ENCODE data around the gene EGFR. TPM values are rescaled to one million over a fixed set of nuclear protein-coding genes. Genes with fewer than 3 reads are reported as not detected.
A peak's percentile ranks its signal among the peaks of the same experiment; 100 is the strongest.

EGFR gene
- total RNA-seq, result 10 to 100 TPM in 1 of 8 experiments, 1 to 10 TPM in 6, under 1 TPM in 1; 0.81 to 22.6 (median 3.6) TPM

DNA sequence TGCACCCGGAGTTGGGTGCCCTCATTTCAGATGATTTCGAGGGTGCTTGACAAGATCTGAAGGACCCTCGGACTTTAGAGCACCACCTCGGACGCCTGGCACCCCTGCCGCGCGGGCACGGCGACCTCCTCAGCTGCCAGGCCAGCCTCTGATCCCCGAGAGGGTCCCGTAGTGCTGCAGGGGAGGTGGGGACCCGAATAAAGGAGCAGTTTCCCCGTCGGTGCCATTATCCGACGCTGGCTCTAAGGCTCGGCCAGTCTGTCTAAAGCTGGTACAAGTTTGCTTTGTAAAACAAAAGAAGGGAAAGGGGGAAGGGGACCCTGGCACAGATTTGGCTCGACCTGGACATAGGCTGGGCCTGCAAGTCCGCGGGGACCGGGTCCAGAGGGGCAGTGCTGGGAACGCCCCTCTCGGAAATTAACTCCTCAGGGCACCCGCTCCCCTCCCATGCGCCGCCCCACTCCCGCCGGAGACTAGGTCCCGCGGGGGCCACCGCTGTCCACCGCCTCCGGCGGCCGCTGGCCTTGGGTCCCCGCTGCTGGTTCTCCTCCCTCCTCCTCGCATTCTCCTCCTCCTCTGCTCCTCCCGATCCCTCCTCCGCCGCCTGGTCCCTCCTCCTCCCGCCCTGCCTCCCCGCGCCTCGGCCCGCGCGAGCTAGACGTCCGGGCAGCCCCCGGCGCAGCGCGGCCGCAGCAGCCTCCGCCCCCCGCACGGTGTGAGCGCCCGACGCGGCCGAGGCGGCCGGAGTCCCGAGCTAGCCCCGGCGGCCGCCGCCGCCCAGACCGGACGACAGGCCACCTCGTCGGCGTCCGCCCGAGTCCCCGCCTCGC is at the start of gene EGFR:
Gene EGFR, plus strand, starts transcription at position 657 of the 830 bp plus-strand sequence. CDS start 261 bp downstream, outside the sequence.
- Histone ChIP-seq H3K27ac (peak within 1 kb of the TSS in 1 of 2 donors; percentile 43), H3K4me3 (peak within 1 kb of the TSS; percentile 46 to 86 (median 75)), H3K4me1 (replicated peaks in 1 of 2) (peaks cover 0 to 3% of the 10 kb centered on the region in 2 donors)
- in situ Hi-C loops (cut with MboI; ENCODE audit: low pct_unique_long_range_greater_than_20kb in 2 of 9, low sequenced_read_pairs in 9 of 9, unreplicated experiment in 9 of 9), result no loop called here
- 0 to 32% (median 13%) methylated on average over 2 to 15 of the region's 80 CpGs; no CpG with 5 or more reads in 5 of the 10 experiments for WGBS, 10 experiments
- ATAC-seq (replicated peaks in 6 of 8), result peak; percentile 75 to 89 (median 84)

DNA sequence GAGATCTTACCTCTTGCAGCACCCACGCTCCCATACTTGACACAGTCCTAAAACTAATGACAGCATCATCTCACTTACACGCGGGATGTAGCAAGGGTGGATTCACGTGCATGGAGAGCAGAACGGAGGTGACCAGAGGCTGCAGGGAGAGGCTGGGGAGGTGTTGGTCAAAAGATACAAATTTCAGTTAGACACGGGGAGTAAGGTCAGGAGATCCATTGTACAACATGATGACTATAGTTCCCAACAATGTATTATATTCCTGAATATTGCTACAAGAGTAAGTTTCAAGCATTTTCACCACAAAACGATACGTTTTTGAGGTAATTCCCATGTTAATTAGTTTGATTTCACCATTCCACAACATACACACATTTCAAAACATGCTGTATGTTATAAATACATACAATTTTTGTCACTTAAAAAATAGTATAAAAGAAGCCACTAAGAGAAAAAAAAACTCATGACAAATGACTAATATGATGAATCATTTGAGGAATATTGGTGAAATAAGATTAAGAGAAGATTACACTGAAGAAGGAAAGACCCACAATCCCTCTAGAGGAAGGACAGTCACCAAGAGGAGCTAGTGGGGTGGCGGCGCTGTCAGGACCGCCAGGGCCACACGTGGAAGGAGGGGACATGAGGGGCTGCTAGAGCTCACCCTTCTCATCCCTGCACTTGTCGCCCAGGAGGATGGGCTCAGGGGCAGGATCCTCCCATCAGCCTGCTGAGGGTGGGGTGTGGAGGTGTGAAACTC is 49.4 kb upstream of the EGFR start:
- no peak for ATAC-seq (replicated peaks in 6 of 8)
- Histone ChIP-seq H3K4me3 (no peak overlapping the region), H3K4me1 (replicated peaks in 1 of 2) (no peaks in the 10 kb centered on the region), H3K27ac (no peak overlapping the region)
- in situ Hi-C loops (cut with MboI; ENCODE audit: low pct_unique_long_range_greater_than_20kb in 2 of 9, low sequenced_read_pairs in 9 of 9, unreplicated experiment in 9 of 9), result no loop called here
- whole genome bisulfite sequencing, 10 experiments, result 33 to 100% (median 82%) methylated on average over 1 to 10 of the region's 13 CpGs

DNA sequence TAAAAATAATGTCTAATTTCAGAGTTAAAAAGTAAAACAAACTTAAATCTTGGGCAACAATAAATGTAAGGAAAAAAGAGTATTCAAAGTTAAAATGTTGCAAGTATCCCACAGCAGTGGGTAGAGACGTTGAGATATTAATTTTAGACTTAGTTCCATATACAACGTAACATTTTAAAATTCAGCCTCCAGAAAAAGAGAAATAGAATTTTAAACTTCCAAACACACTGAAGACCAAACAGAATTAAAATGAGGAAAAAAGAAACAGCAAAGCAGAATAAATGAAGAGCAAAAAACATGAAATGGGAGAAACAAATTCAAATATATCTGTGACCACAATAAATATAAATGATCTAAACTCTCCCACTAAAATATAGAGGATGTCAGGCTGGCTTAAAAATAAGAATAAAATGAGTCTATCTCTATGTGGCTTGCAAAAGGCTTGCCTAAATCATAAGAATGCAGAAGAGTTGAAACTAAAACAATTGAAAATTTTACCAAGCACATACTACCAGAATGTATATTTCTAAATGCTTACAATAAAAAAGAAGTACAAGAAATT is 46.0 kb upstream of the EGFR start:
- ATAC-seq (replicated peaks in 6 of 8), result no peak
- in situ Hi-C loops (cut with MboI; ENCODE audit: low pct_unique_long_range_greater_than_20kb in 2 of 9, low sequenced_read_pairs in 9 of 9, unreplicated experiment in 9 of 9), result no loop called here
- H3K4me1 ChIP-seq (replicated peaks in 1 of 2), result no peaks in the 10 kb centered on the region
- WGBS, 10 experiments, result 13 to 89% (median 62%) methylated on average over 1 to 2 of the region's 2 CpGs
- H3K4me3 ChIP-seq, result no peak overlapping the region
- no peak overlapping the region for H3K27ac ChIP-seq

DNA sequence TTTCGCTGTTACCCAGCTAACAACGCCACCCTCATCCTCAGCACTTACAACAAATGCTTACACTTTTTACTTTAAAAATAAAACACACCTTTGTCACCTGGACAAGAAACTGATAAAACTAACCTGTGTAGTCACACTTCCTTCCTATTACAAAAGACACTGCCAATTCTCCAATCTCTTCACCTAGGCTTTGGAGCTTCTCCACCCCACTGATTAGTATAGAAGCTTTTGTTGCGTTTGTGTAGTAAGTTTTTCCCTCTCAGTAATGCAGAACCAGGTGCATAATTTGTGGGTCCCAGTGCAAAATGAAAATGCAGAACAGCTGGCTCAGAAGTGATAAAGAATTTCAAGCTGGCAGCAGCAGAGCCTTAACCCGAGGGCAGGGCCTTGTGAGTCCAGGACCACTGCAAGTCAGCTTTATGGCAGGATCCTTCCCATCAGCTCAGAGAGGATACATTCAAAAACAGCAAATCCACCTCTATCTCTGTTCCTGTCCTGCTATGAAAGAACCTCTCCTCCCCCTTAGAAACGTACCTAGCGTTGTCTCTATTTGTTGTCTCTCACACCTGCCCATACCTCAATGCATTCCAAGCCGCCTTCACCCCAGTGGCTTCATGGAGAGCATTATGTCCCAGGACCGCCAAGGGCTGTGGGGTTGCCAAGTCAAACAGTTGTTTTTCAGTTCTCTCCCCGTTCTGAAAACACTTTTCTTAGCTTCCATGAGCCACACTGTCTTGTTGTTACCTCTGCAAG is 40.3 kb upstream of the EGFR start:
- no peak overlapping the region for H3K27ac ChIP-seq
- ATAC-seq (replicated peaks in 6 of 8), result no peak
- H3K4me1 ChIP-seq (replicated peaks in 1 of 2), result no peaks in the 10 kb centered on the region
- in situ Hi-C loops (cut with MboI; ENCODE audit: low pct_unique_long_range_greater_than_20kb in 2 of 9, low sequenced_read_pairs in 9 of 9, unreplicated experiment in 9 of 9), result no loop called here
- 65 to 100% (median 83%) methylated on average over 1 to 9 of the region's 9 CpGs; no CpG with 5 or more reads in 1 of the 10 experiments for WGBS, 10 experiments
- no peak overlapping the region for H3K4me3 ChIP-seq

DNA sequence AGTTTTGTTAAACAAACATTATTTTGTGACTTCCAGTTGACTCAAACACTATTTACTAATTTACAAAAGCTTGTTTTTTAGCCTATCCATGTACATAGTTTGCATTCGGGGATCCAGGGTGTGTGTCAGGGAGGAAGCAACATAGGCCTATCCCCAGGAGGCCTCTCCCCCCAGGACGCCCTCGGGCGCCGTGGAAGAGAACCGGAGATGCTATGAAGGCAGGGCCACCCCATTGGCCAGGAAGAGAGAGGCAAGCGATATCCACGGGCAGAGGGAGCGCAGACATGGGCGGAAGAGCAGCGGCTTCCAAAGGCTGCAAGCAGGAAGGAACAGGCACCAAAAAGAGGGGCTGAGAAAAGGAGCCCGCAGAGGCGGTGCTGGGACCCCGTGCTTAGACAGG is 38.3 kb upstream of the EGFR start:
- no peak overlapping the region for H3K4me3 ChIP-seq
- WGBS, 10 experiments, result 61 to 96% (median 84%) methylated on average over 1 to 13 of the region's 14 CpGs; no CpG with 5 or more reads in 1 of the 10 experiments
- H3K27ac ChIP-seq, result no peak overlapping the region
- in situ Hi-C loops (cut with MboI; ENCODE audit: low pct_unique_long_range_greater_than_20kb in 2 of 9, low sequenced_read_pairs in 9 of 9, unreplicated experiment in 9 of 9), result no loop called here
- H3K4me1 ChIP-seq (replicated peaks in 1 of 2), result no peaks in the 10 kb centered on the region
- no peak for ATAC-seq (replicated peaks in 6 of 8)

DNA sequence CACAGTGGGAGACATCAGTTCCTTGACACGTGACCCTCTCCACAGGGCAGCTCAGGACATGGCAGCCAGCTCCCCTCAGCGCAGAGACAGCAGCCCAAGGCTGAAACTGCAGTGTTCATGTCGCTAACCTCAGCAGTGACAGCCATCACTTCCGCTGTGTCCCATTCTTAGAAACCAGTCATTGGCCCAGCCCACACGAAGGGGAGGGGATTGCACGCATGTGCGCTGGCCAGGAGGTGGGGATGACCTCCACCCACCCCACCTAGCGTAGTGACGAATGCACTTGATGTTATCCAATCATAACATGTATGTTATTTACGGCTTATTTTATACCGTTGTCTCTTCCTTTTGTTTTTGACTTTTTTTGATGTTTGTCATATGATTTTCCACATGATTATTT is 36.9 kb upstream of the EGFR start:
- no peaks in the 10 kb centered on the region for H3K4me1 ChIP-seq (replicated peaks in 1 of 2)
- no peak overlapping the region for H3K4me3 ChIP-seq
- in situ Hi-C loops (cut with MboI; ENCODE audit: low pct_unique_long_range_greater_than_20kb in 2 of 9, low sequenced_read_pairs in 9 of 9, unreplicated experiment in 9 of 9), result no loop called here
- no peak for ATAC-seq (replicated peaks in 6 of 8)
- WGBS, 10 experiments, result 64 to 100% (median 92%) methylated on average over 1 to 8 of the region's 11 CpGs; no CpG with 5 or more reads in 1 of the 10 experiments
- H3K27ac ChIP-seq, result no peak overlapping the region

DNA sequence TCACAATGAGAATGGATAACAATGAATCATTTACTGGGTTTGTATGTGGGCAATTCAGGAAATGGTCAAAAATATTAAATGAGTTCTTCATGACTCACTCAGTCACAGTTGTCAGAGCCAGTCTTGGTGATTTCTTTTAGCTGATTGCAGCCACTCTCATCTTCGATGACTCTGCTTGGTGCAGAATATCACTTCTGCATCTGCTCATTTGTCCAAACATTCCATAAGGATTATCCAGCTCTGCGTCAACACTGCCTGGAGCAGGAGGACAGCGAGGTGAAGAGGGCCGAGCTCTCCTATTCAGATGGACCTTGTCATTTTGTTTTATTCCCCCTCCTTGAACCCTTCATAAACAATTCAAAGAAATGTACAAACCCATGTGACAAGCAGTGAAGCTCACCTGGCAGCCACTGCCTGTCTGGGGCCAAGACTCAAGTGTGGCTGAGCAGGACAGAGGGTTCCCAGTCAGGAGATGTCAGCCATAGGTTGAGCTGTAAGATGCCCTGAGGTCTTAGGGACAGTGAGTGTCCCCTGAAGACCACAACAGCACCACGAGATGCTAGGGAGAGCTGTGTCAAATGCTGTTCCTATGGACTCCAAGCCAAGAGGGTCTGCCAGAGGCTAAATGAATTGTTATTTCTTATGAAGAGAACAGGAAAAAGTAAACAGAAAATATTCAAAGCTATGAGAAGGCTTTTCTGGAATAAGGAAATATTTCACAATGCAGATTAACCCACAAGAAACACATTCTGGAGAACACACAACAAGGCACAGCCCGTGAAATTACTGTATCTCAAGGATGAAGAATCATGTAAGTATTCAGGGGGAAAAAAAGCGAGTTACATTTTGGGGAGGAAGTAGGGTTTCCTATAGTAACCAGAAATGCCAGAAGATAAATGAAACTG is 33.1 kb upstream of the EGFR start:
- no peak overlapping the region for H3K4me3 ChIP-seq
- WGBS, 10 experiments, result 8 to 94% (median 63%) methylated on average over 2 to 7 of the region's 7 CpGs; no CpG with 5 or more reads in 1 of the 10 experiments
- H3K4me1 ChIP-seq (replicated peaks in 1 of 2), result no peaks in the 10 kb centered on the region
- H3K27ac ChIP-seq, result no peak overlapping the region
- in situ Hi-C loops (cut with MboI; ENCODE audit: low pct_unique_long_range_greater_than_20kb in 2 of 9, low sequenced_read_pairs in 9 of 9, unreplicated experiment in 9 of 9), result no loop called here
- ATAC-seq (replicated peaks in 6 of 8), result peak in 3 of 8 experiments; percentile 57 to 71 (median 61)

DNA sequence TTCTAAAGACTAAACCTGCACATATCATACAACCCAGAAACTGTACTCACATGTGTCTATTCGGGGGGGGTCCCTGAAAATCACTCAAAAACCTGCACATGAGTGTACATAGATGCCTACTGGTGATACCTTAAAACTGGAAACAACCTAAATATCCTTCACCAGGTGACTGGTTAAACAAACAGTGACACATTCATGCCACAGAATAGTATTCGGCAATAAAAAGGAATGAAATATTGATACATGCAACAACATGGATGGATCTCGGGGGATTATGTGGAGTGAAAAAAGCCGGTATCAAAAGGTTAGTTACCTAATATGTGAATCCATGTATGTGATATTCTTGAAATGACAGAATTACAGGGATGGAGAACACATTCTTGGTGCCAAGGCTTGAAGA is 32.1 kb upstream of the EGFR start:
- no peak for ATAC-seq (replicated peaks in 6 of 8)
- Histone ChIP-seq H3K4me1 (replicated peaks in 1 of 2) (no peaks in the 10 kb centered on the region), H3K27ac (no peak overlapping the region), H3K4me3 (no peak overlapping the region)
- in situ Hi-C loops (cut with MboI; ENCODE audit: low pct_unique_long_range_greater_than_20kb in 2 of 9, low sequenced_read_pairs in 9 of 9, unreplicated experiment in 9 of 9), result no loop called here
- 43 to 100% (median 84%) methylated on average over 1 to 4 of the region's 4 CpGs for WGBS, 10 experiments

DNA sequence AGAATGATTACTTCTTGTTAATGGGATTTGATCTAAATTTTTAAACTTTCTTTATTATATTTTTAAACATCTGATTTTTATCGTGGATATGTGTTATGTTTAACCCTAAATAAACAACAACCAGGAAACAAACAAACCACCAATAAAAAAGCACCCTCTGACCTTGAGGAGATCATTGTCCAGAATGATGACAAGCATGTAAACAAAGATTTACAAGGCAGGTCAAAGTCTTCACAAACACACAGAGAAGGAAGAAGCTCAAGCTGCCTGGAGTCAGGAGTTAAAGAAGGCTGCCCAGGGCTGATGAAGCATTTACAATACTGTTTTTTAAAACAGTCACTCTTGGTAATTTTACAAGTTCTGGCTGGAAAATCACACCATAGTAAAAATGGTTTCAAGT is 31.0 kb upstream of the EGFR start:
- no peak overlapping the region for H3K4me3 ChIP-seq
- in situ Hi-C loops (cut with MboI; ENCODE audit: low pct_unique_long_range_greater_than_20kb in 2 of 9, low sequenced_read_pairs in 9 of 9, unreplicated experiment in 9 of 9), result no loop called here
- WGBS, 10 experiments, result 20 to 100% (median 67%) methylated on average over 1 of the region's 1 CpG; no CpG with 5 or more reads in 1 of the 10 experiments

DNA sequence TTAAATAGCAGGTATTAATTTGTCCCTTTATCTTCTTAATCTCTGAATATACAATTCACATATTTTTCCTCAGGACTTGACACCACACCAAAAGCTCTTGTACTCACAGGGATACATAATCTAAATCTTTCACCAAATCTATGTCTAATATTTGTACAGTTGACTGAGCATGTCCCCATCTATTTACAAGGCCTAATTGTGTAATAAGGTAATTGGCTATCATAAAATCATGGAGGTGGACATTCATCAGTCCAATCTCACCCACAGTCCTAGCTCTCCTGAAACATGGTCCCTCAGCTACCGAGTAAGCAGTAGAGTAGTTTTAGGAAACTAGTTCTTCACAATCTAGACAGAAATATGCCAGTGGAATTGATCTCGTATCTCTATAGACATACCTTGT is 30.3 kb upstream of the EGFR start:
- WGBS, 10 experiments, result 71 to 100% (median 94%) methylated on average over 1 to 2 of the region's 2 CpGs; no CpG with 5 or more reads in 3 of the 10 experiments
- Histone ChIP-seq H3K27ac (no peak overlapping the region), H3K4me3 (no peak overlapping the region), H3K4me1 (replicated peaks in 1 of 2) (no peaks in the 10 kb centered on the region)
- ATAC-seq (replicated peaks in 6 of 8), result no peak
- in situ Hi-C loops (cut with MboI; ENCODE audit: low pct_unique_long_range_greater_than_20kb in 2 of 9, low sequenced_read_pairs in 9 of 9, unreplicated experiment in 9 of 9), result no loop called here

More for the DNA sequence above, 31.0 kb upstream of the EGFR start:
- Histone ChIP-seq H3K27ac (no peak overlapping the region), H3K4me1 (replicated peaks in 1 of 2) (no peaks in the 10 kb centered on the region)
- no peak for ATAC-seq (replicated peaks in 6 of 8)

DNA sequence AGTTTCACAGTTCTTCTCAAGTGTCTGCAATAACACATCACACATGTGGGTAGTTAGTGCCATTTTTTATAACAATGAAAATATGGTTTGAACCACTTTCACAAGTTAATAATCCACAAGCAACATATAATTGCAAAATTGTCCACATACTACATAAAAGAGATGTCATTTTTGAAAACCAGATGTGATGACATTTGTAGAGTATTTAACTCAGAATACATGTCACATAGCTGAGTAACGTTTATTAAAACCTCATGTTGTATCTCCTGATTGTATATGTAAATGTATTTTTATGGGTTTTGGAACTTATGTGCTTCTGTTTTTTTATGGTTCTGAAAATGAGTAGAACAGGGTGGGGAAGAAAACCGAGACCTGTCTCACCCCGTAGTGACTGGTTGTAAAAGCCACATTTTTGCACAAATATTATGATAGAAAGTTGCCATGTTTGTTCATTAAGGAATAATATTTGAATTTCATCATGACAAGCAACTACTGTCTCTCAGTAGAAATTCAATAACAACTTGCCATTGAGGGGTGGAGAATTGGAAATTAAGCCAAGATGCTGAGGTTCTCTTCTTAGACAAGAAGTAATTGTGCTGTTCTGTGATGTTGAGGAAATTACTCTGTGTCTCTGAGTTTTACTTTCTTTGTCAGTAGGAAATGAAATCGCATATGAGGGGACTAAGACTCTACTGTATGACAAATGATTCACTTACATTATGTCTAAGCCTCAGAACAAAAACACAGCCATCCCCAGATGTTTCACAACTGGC is 29.2 kb upstream of the EGFR start:
- in situ Hi-C loops (cut with MboI; ENCODE audit: low pct_unique_long_range_greater_than_20kb in 2 of 9, low sequenced_read_pairs in 9 of 9, unreplicated experiment in 9 of 9), result no loop called here
- 5 to 100% (median 69%) methylated on average over 1 to 4 of the region's 4 CpGs for WGBS, 10 experiments
- Histone ChIP-seq H3K27ac (no peak overlapping the region), H3K4me1 (replicated peaks in 1 of 2) (no peaks in the 10 kb centered on the region), H3K4me3 (no peak overlapping the region)
- peak in 3 of 8 experiments; percentile 26 to 80 (median 59) for ATAC-seq (replicated peaks in 6 of 8)

All from motor neuron (in vitro differentiated cells).